OCI-LY1 (cell line): Measurements from ENCODE around the gene VSIR.

Experiments
- H2AFZ ChIP-seq: fragments of 200-600 bp; sonication (generic), shearing (Covaris generic); 2 replicates; pipeline ENCODE4 v1.6.0; 2014; ENCODE audit warnings: antibody characterized with exemption, mild to moderate bottlenecking, low read length
- H3F3A ChIP-seq: fragments of 200-600 bp; sonication (generic), shearing (Covaris generic); 2 replicates; pipeline ENCODE4 v1.6.0; 2014; ENCODE audit warnings: mild to moderate bottlenecking, antibody characterized with exemption, low read length, moderate library complexity; ENCODE audit not compliant: insufficient read depth
- H3K27ac ChIP-seq: fragments of 200-600 bp; sonication (generic); 2 replicates; pipeline ENCODE4 v1.5.1; 2014; ENCODE audit warnings: low read length, mixed run types, mild to moderate bottlenecking, low read depth; ENCODE audit not compliant: poor library complexity, severe bottlenecking
- H3K27me3 ChIP-seq: fragments of 200-600 bp; sonication (generic); 2 replicates; pipeline ENCODE4 v1.6.0; 2014; ENCODE audit warnings: antibody characterized with exemption, mild to moderate bottlenecking, low read length, moderate library complexity; ENCODE audit not compliant: insufficient read depth
- H3K36me3 ChIP-seq: fragments of 200-600 bp; sonication (generic); 2 replicates; pipeline ENCODE4 v1.6.1; 2014; ENCODE audit warnings: mild to moderate bottlenecking, antibody characterized with exemption, low read length, moderate library complexity, mixed read lengths; ENCODE audit not compliant: insufficient read depth
- H3K4me1 ChIP-seq: fragments of 200-600 bp; sonication (generic); 2 replicates; pipeline ENCODE4 v1.5.1; 2014; ENCODE audit warnings: mild to moderate bottlenecking, low read length, moderate library complexity; ENCODE audit not compliant: insufficient read depth, severe bottlenecking
- H3K4me2 ChIP-seq: fragments of 200-600 bp; sonication (generic), shearing (Covaris generic); 2 replicates; pipeline ENCODE4 v1.6.1; 2014; ENCODE audit warnings: low read length
- H3K4me3 ChIP-seq: fragments of 200-600 bp; sonication (generic); 2 replicates; pipeline ENCODE4 v1.5.1; 2014; ENCODE audit warnings: low read length, low read depth, mild to moderate bottlenecking, mixed read lengths; ENCODE audit not compliant: poor library complexity, severe bottlenecking
- H3K79me2 ChIP-seq: fragments of 200-600 bp; shearing (Covaris generic); 2 replicates; pipeline ENCODE4 v1.6.1; 2016; ENCODE audit warnings: mixed run types, low read length, mixed read lengths; ENCODE audit not compliant: insufficient read depth
- H3K9ac ChIP-seq: fragments of 200-600 bp; sonication (generic), shearing (Covaris generic); 2 replicates; pipeline ENCODE4 v1.6.1; 2014; ENCODE audit warnings: mild to moderate bottlenecking, low read length, mixed read lengths
- H3K9me2 ChIP-seq: fragments of 200-600 bp; sonication (generic), shearing (Covaris generic); 2 replicates; pipeline ENCODE4 v1.6.1; 2014; ENCODE audit warnings: low read depth, mild to moderate bottlenecking, low read length, mixed read lengths
- H3K9me3 ChIP-seq: fragments of 200-600 bp; shearing (Covaris generic); 2 replicates; pipeline ENCODE4 v1.6.1; 2014; ENCODE audit warnings: low read length, mixed read lengths
- H4K20me1 ChIP-seq: fragments of 200-600 bp; sonication (generic), shearing (Covaris generic); 2 replicates; pipeline ENCODE4 v1.6.0; 2016; ENCODE audit warnings: mild to moderate bottlenecking, low read length; ENCODE audit not compliant: insufficient read depth
- CTCF ChIP-seq: fragments of 200-600 bp; sonication (generic), shearing (Covaris generic); IDR thresholded peaks from 2 replicates; pipeline ENCODE4 v1.5.1; 2017; ENCODE audit warnings: mild to moderate bottlenecking, antibody characterized with exemption, low read length, moderate library complexity, mixed read lengths
- EZH2 ChIP-seq: fragments of 200-600 bp; sonication (generic), shearing (Covaris generic); IDR thresholded peaks from 2 replicates; pipeline ENCODE4 v1.8.0; 2017; ENCODE audit warnings: borderline replicate concordance, mixed run types, mild to moderate bottlenecking, antibody characterized with exemption, low read length, moderate library complexity, mixed read lengths

Gene VSIR

GRCh38 chr10:71799112-71799511 is 25.8 kb upstream of the VSIR start:
- Histone ChIP-seq H3K4me1 (no peaks in the 10 kb centered on the region), H3K27ac (no peak overlapping the region), H3K4me2 (no peak overlapping the region), H3K9me3 (no peaks in the 10 kb centered on the region), H2AFZ (no peak overlapping the region), H3K4me3 (no peak overlapping the region), H4K20me1 (no peaks in the 10 kb centered on the region), H3K9me2 (no peaks in the 10 kb centered on the region), H3F3A (no peaks in the 10 kb centered on the region), H3K79me2 (no peaks in the 10 kb centered on the region), H3K27me3 (peaks cover 6% of the 10 kb centered on the region; the same call in 1 of the 2 replicates), H3K36me3 (no peaks in the 10 kb centered on the region), H3K9ac (no peak overlapping the region)
- TF ChIP-seq EZH2 (no peak), CTCF (no peak)

GRCh38 chr10:71798308-71798624 is 24.9 kb upstream of the VSIR start:
- Histone ChIP-seq H3F3A (no peaks in the 10 kb centered on the region), H3K4me2 (no peak overlapping the region), H3K27ac (no peak overlapping the region), H3K9me2 (no peaks in the 10 kb centered on the region), H3K4me3 (no peak overlapping the region), H3K36me3 (no peaks in the 10 kb centered on the region), H2AFZ (no peak overlapping the region), H3K9ac (no peak overlapping the region), H3K9me3 (no peaks in the 10 kb centered on the region), H3K4me1 (no peaks in the 10 kb centered on the region), H3K79me2 (no peaks in the 10 kb centered on the region), H4K20me1 (no peaks in the 10 kb centered on the region), H3K27me3 (peaks cover 6% of the 10 kb centered on the region; the same call in 1 of the 2 replicates)
- TF ChIP-seq EZH2: no peak
- TF ChIP-seq CTCF: no peak

DNA sequence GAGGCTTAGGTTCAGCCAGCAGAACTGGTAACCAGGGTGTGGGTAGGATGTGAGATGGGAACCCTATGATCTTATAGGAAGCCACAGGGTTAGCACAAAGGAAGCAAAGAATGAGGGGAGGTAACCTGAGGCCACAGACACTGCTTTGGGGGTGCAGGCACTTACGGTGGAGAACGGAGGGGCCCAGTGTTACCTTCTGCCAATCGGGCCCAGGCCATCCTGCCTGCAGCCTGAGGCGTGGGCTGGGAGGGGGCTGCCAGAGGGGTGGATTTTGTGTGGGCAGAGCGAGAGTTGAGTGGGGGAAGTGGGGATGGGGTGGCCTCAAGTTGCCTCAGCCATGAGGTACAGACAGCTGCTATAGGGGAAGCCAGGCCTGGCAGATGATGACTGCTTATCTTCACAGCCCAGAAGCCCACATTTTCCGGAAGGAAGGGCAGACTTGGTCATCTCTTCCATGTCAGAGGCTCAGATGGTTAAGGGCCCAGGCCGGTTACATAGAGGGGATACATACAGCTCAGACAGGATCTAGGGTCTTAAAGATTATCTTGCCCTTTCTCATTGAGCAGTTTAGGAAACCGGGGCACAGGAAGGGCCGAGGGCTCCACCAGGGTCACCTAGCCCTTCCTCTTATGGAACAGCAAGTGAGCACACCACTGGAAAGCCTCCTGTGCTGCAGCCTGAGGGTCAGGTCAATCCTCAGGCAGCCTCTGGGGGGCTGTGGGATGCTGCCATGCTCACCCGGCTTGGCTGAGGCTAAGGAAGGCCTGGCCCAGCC is 24.4 kb upstream of the VSIR start:
- Histone ChIP-seq H3K9me3 (no peaks in the 10 kb centered on the region), H3F3A (no peaks in the 10 kb centered on the region)
- no peak for TF ChIP-seq EZH2
- TF ChIP-seq CTCF: no peak

More for the DNA sequence above, 24.4 kb upstream of the VSIR start:
- Histone ChIP-seq H4K20me1 (no peaks in the 10 kb centered on the region), H3K27me3 (peaks cover 6% of the 10 kb centered on the region; the same call in 1 of the 2 replicates), H3K79me2 (no peaks in the 10 kb centered on the region), H3K4me2 (no peak overlapping the region), H3K9me2 (no peaks in the 10 kb centered on the region), H3K9ac (no peak overlapping the region), H3K27ac (no peak overlapping the region), H3K4me1 (no peaks in the 10 kb centered on the region), H2AFZ (no peak overlapping the region), H3K4me3 (no peak overlapping the region), H3K36me3 (no peaks in the 10 kb centered on the region)
